T-helper 2 cell treated with Interferon-gamma antibody and Interleukin-4, amounts not matched to agents 100 ng/mL and 5 ng/mL, for 36 hours (primary cell): ENCODE results near the gene KRTAP10-9. TPM values are rescaled to one million over a fixed set of nuclear protein-coding genes. Genes with fewer than 3 reads are reported as not detected.
"Not testable (repeated sequence)": the region's sequence is repeated elsewhere in the genome, so short reads cannot be mapped to it uniquely, and the experiment has no call there.

Experiments used
- intact Hi-C: fragments of 100-400 bp; cut with micrococcal nuclease; formaldehyde crosslinking; loops from one replicate; pipeline ENCODE4 v1.15.1; 2023
- total RNA-seq: library from RNA; stranded (reverse); gene quantifications from 2 replicates; pipeline ENCODE4 v1.2.3, GENCODE V29; 2022

The KRTAP10-9 gene
- total RNA-seq, 1 donor from 2014 or later, result not detected

- intact Hi-C loops, result no loop called here
These were observed 32.2 kb downstream of the KRTAP10-9 start for GRCh38 chr21:44658913-44659595.

- intact Hi-C loops, result not testable (repeated sequence)
These were observed 34.7 kb downstream of the KRTAP10-9 start for GRCh38 chr21:44661567-44661966.

DNA sequence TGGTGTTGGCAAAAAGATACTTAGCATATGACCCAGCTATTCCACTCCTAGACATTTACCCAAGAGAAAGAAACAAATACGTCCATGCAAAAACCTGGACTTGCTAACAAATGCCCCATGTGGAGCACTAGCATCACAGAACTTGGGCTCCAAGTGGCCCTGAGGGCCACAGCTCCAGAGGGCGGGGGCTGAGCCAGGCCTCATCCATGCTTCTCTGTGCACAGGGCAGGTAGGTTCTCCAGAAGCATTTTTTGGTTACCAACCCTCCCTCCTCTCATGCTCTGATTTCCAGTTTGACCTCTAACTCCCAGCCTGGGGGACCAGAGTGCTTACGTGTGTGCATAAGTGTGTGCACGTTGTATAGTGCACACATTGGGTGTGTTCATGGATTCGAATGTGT lies 37.8 kb downstream of the KRTAP10-9 start:
- intact Hi-C loops, result no loop called here

- intact Hi-C loops, result no loop called here
These were observed 39.8 kb downstream of the KRTAP10-9 start, which contains the start of gene KRTAP12-2 for GRCh38 chr21:44666401-44667320. KRTAP12-2 (minus strand) TSS chr21:44666927; CDS start chr21:44666886, 41 bp downstream.

DNA sequence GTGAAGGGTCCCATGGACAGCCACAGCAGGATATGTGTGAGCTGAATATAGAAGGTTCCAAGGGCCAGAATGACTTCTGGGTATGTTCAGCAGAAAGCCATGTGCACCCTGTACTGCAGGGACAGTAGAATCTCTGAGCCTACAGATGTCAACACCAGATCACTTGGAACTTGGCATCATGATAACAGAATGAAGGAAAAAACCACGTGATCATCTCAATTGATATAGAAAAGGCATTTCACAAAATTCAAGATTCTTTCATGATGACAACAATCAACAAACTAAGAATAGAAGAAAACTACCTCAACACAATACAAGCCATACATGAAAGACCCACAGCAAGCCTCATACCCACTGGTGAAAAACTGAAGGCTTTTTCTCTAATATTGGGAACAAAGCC lies 40.7 kb downstream of the KRTAP10-9 start:
- intact Hi-C loops, result no loop called here

GRCh38 chr21:44670642-44671432 lies 43.9 kb downstream of the KRTAP10-9 start:
- intact Hi-C loops, result no loop called here

DNA sequence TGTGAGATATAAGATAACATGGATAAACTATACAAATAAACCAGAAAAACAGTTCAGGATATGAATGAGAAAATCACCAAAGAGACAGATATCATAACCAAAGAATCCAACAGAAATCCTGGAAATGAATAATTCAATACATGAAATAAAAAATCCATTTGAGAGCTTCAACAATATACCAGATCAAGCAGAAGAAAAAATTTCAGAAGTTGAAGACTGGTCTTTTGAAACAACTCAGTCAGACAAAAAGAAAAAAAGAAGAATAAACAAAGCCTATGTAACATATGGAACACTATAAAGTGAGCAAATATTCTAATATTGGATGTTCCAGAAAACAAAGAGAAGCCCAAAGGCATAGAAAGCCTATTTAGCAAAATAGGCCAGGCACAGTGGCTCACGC lies 45.0 kb downstream of the KRTAP10-9 start:
- intact Hi-C loops, result no loop called here

GRCh38 chr21:44677881-44678280 lies 51.0 kb downstream of the KRTAP10-9 start:
- intact Hi-C loops, result no loop called here

Other genes starting within 250 kb of the KRTAP10-9 start
- 3.3 and 3.9 TPM in 2 replicates for gene LRRC3, start 171.6 kb upstream of the KRTAP10-9 start, total RNA-seq
- gene KRTAP10-1, start 86.9 kb upstream of the KRTAP10-9 start, total RNA-seq, result not detected in 2 replicates
- not detected in 2 replicates for gene KRTAP10-2, start 75.6 kb upstream of the KRTAP10-9 start, total RNA-seq
- gene KRTAP10-3, start 68.3 kb upstream of the KRTAP10-9 start, total RNA-seq, result not detected in 2 replicates
- gene KRTAP10-4, start 53.4 kb upstream of the KRTAP10-9 start, total RNA-seq, result not detected in 2 replicates
- gene KRTAP10-5, start 46.5 kb upstream of the KRTAP10-9 start, total RNA-seq, result not detected in 2 replicates
- not detected in 2 replicates for gene KRTAP10-6, start 34.6 kb upstream of the KRTAP10-9 start, total RNA-seq
- not detected in 2 replicates for gene KRTAP10-7, start 26.5 kb upstream of the KRTAP10-9 start, total RNA-seq
- gene KRTAP10-8, start 15.0 kb upstream of the KRTAP10-9 start, total RNA-seq, result not detected in 2 replicates
- not detected in 2 replicates for gene KRTAP10-10, start 10.3 kb downstream of the KRTAP10-9 start, total RNA-seq
- not detected in 2 replicates for gene KRTAP10-11, start 19.3 kb downstream of the KRTAP10-9 start, total RNA-seq
- not detected in 2 replicates for gene KRTAP12-4, start 27.6 kb downstream of the KRTAP10-9 start, total RNA-seq
- not detected in 2 replicates for gene KRTAP12-3, start 30.8 kb downstream of the KRTAP10-9 start, total RNA-seq
- gene KRTAP12-2, start 39.8 kb downstream of the KRTAP10-9 start, total RNA-seq, result not detected in 2 replicates
- not detected in 2 replicates for gene KRTAP12-1, start 55.1 kb downstream of the KRTAP10-9 start, total RNA-seq
- not detected in 2 replicates for gene KRTAP10-12, start 70.1 kb downstream of the KRTAP10-9 start, total RNA-seq
- not detected in 2 replicates for gene TSPEAR, start 84.5 kb downstream of the KRTAP10-9 start, total RNA-seq
- 97.9 and 106 TPM in 2 replicates for gene UBE2G2, start 174.7 kb downstream of the KRTAP10-9 start, total RNA-seq
- 98.1 and 103 TPM in 2 replicates for gene SUMO3, start 191.0 kb downstream of the KRTAP10-9 start, total RNA-seq
- 81.0 and 81.9 TPM in 2 replicates for gene PTTG1IP, start 246.6 kb downstream of the KRTAP10-9 start, total RNA-seq